Lung (tissue), 12 donors: Measurements from ENCODE around the gene ZBTB21. TPM values are rescaled to one million over a fixed set of nuclear protein-coding genes. Genes with fewer than 3 reads are reported as not detected.

ENCODE experiments used
- ATAC-seq: fragments of 200-7000 bp; cut with Tn5 transposase; one replicate; pipeline ENCODE4 v1.9.1; 2020; ENCODE audit warnings: moderate number of reproducible peaks; ENCODE audit not compliant: insufficient read depth, low FRiP score
- DNase-seq, 3 donors: peaks; one replicate each; pipeline ENCODE4 v3.0.0-alpha.2; 2013 to 2017
- H3K27ac ChIP-seq, 2 donors: one replicate each; pipeline ENCODE4 v1.5.1; 2013; ENCODE audit warnings: mild to moderate bottlenecking in 2 of 2, moderate library complexity in 2 of 2, control low read depth in 1 of 2, inconsistent platforms in 1 of 2, low read depth in 1 of 2, low read length in 1 of 2
- H3K27me3 ChIP-seq, 3 donors: one replicate each; pipeline ENCODE4 v1.5.1; 2013; ENCODE audit warnings: low read length in 2 of 3; ENCODE audit not compliant: control insufficient read depth in 3 of 3, insufficient read depth in 3 of 3
- H3K36me3 ChIP-seq, 4 donors: one replicate each; pipeline ENCODE4 v1.5.1; 2013; ENCODE audit warnings: low read length in 4 of 4, mild to moderate bottlenecking in 1 of 4, moderate library complexity in 1 of 4; ENCODE audit not compliant: control insufficient read depth in 4 of 4, insufficient read depth in 4 of 4
- H3K4me1 ChIP-seq, 5 donors: one replicate each; pipeline ENCODE4 v1.5.1; 2013; ENCODE audit warnings: low read length in 5 of 5, mild to moderate bottlenecking in 2 of 5, moderate library complexity in 1 of 5; ENCODE audit not compliant: control insufficient read depth in 5 of 5, insufficient read depth in 5 of 5
- H3K4me3 ChIP-seq: one replicate; pipeline ENCODE4 v1.5.1; 2013; ENCODE audit warnings: mild to moderate bottlenecking, control low read depth, moderate library complexity
- H3K9ac ChIP-seq, 2 donors: one replicate each; pipeline ENCODE4 v1.5.1; 2013; ENCODE audit warnings: low read length in 2 of 2, control low read depth in 1 of 2; ENCODE audit not compliant: insufficient read depth in 1 of 2
- H3K9me3 ChIP-seq, 4 donors: one replicate each; pipeline ENCODE4 v1.5.1; 2013; ENCODE audit warnings: low read length in 3 of 4, mild to moderate bottlenecking in 1 of 4, moderate library complexity in 1 of 4; ENCODE audit not compliant: control insufficient read depth in 4 of 4, insufficient read depth in 3 of 4
- WGBS, 2 donors: extraction: QIAGEN DNeasy Blood & Tissue Kit; methylation state at CpG; one replicate each; pipeline ENCODE4 v1.1.7; 2013; 5-methylcytosine and 5-hydroxymethylcytosine counted together
- polyA plus RNA-seq, 2 donors: library from polyadenylated mRNA; stranded (reverse); fragments of 200-250 nt; gene quantifications; one replicate each; pipeline ENCODE4 v1.2.1, GENCODE V29; 2013
- total RNA-seq, 2 donors: library from RNA; depleted of rRNA in 1 of 2; stranded (reverse); fragments of >200 nt in 1 of 2; gene quantifications; one replicate each; pipeline ENCODE4 v1.2.1, GENCODE V29; 2014 to 2021
- TF ChIP-seq, protein P1 (sequence below): IDR thresholded peaks from 2 replicates; pipeline ENCODE4 v1.5.1; 2012; ENCODE audit warnings: mild to moderate bottlenecking; ENCODE audit errors: control extremely low read depth, extremely low read depth
- donor health status: control.
- donor health status: control.
- donor health status: Bipolar disorder and iron deficiency.
- donor health status: healthy.
- donor health status: DM: yes; HTN: yes; CAD: no.

ZBTB21 gene
- total and polyA plus RNA-seq, 4 donors, result 3.2 to 15.4 (median 7.5) TPM

DNA sequence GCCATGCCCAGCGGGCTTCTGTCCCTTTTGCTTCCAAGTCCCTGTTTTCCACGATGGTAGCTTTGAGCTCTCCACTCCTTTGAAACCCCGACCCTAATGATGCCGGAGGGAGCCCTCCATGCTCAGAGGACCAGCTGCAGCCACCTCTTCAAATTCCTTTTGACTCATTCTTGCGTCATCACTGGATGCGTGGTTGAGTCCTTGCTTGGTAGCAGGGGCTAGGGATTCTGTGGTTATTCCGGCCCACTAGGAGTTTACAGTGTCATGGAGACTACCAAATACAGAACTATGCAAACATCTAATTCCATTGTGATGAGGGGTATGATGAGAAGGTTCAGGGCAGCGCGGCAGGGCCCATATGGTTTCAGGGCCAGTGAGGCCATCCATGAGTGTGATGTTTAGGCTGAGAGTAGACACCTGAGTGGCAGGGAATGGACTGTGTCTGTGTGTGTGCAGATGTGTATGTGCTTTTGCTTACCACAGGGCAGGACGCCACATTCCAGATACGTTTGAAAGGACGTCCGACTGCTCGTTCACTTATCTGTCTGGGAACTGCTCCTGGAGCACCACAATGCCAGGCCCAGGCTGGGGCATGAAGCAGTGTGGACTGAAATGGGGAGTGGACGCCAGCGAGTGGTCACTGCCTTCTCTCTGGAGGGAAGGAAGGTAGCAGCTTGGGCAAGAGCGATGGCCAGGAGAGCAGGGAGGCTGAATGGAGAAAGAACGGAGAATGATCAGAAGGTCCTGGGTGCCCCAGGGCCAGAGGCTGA lies 30.4 kb upstream of the ZBTB21 start:
- no peaks in the 10 kb centered on the region for H3K36me3 ChIP-seq
- WGBS, 2 donors, result 77 to 86% methylated on average over 18 of the region's 18 CpGs
- no peaks in the 10 kb centered on the region for H3K9me3 ChIP-seq
- TF ChIP-seq, protein P1, sequence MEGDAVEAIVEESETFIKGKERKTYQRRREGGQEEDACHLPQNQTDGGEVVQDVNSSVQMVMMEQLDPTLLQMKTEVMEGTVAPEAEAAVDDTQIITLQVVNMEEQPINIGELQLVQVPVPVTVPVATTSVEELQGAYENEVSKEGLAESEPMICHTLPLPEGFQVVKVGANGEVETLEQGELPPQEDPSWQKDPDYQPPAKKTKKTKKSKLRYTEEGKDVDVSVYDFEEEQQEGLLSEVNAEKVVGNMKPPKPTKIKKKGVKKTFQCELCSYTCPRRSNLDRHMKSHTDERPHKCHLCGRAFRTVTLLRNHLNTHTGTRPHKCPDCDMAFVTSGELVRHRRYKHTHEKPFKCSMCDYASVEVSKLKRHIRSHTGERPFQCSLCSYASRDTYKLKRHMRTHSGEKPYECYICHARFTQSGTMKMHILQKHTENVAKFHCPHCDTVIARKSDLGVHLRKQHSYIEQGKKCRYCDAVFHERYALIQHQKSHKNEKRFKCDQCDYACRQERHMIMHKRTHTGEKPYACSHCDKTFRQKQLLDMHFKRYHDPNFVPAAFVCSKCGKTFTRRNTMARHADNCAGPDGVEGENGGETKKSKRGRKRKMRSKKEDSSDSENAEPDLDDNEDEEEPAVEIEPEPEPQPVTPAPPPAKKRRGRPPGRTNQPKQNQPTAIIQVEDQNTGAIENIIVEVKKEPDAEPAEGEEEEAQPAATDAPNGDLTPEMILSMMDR, result no peak
- H3K27me3 ChIP-seq, result no peaks in the 10 kb centered on the region
- H3K4me1 ChIP-seq, result peaks cover 0 to 13% (median 10%) of the 10 kb centered on the region in 5 donors
- peak overlapping the region in 1 of 2 donors; percentile 83 for H3K27ac ChIP-seq
- peak; percentile 35 for ATAC-seq
- no peak overlapping the region for H3K9ac ChIP-seq
- peak in 2 of 3 donors; percentile 25 to 46 for DNase-seq
- no peak overlapping the region for H3K4me3 ChIP-seq

DNA sequence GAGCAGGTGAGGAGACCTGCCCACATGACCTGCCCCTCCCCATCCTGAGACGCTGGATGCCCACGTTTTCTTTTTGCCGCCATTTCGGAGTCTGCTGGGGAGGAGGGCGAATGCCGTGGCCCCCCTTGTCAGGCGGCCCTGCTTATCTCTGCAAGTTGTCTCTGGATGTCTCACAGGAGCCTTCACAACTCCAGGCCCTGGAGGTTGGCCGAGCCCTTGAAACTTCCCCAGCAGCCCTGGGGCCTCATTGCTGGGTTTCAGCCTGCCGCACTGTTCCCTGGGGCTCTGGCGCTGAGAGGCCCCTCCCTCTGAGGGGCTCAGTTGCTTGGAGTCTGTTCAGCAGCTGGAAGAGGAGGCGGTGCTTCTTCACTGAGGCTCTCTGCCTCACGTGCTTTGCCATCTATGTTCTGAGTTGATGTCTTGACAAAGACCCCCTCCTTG lies 29.8 kb upstream of the ZBTB21 start:
- H3K9me3 ChIP-seq, result no peaks in the 10 kb centered on the region
- no peak for ATAC-seq
- WGBS, 2 donors, result 60 to 80% methylated on average over 12 of the region's 12 CpGs
- H3K4me3 ChIP-seq, result no peak overlapping the region
- no peaks in the 10 kb centered on the region for H3K36me3 ChIP-seq
- no peaks in the 10 kb centered on the region for H3K27me3 ChIP-seq
- H3K27ac ChIP-seq, result peak overlapping the region in 1 of 2 donors; percentile 83
- peaks cover 0 to 13% (median 10%) of the 10 kb centered on the region in 5 donors for H3K4me1 ChIP-seq
- TF ChIP-seq, protein P1, result no peak
- no peak overlapping the region for H3K9ac ChIP-seq
- DNase-seq, result peak; percentile 75 to 85 (median 78)

- ATAC-seq (peak; percentile 59), DNase-seq (peak in 2 of 3 donors; percentile 14 to 34)
- Histone ChIP-seq H3K27me3 (no peaks in the 10 kb centered on the region), H3K27ac (peak overlapping the region in 1 of 2 donors; percentile 83), H3K9ac (no peak overlapping the region), H3K4me1 (peaks cover 0 to 13% (median 10%) of the 10 kb centered on the region in 5 donors), H3K36me3 (no peaks in the 10 kb centered on the region), H3K9me3 (no peaks in the 10 kb centered on the region), H3K4me3 (no peak overlapping the region)
- TF ChIP-seq, protein P1, result no peak
- 41 to 54% methylated on average over 5 of the region's 5 CpGs for WGBS, 2 donors
These were observed 29.3 kb upstream of the ZBTB21 start for GRCh38 chr21:42039470-42039901.
